GM21526 (cell line): ENCODE data around the gene GLDC.
A peak's percentile ranks its signal among the peaks of the same experiment; 100 is the strongest.
"Not testable (repeated sequence)": the region's sequence is repeated elsewhere in the genome, so short reads cannot be mapped to it uniquely, and the experiment has no call there.

Source experiments
- ATAC-seq: cut with Tn5 transposase; IDR thresholded peaks from one replicate; pipeline ENCODE4 v1.9.1; 2021; ENCODE audit warnings: moderate library complexity; ENCODE audit not compliant: unreplicated experiment, low FRiP score

Gene GLDC

DNA sequence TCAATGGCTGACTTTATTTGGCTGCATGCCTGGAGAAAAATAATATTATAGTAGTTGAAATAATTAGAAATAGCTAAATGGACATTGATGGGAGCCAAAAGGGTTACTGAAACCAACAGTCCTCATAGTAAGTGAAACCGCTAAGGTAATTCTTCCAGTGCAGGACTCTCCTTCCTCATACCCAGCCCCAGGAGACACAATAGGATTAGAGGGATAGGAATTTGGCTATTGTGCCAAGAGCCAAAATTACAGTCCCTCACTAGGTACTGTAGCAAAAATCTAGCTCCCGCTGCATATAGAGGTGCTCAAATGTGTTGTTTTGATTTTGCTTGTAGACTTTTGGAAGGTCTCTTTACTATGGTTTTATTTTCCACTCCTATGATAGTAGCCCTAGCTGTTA is 20.2 kb downstream of the GLDC start:
- ATAC-seq = no peak

DNA sequence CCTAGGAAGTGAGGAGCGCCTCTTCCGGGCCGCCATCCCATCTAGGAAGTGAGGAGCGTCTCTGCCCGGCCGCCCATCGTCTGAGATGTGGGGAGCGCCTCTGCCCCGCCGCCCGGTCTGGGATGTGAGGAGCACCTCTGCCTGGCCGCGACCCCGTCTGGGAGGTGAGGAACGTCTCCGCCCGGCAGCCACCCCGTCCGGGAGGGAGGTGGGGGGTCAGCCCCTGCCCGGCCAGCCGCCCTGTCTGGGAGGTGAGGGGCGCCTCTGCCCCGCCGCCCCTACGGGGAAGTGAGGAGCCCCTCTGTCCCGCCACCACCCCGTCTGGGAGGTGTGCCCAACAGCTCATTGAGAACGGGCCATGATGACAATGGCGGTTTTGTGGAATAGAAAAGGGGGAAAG is 22.7 kb downstream of the GLDC start:
- not testable (repeated sequence) for ATAC-seq

DNA sequence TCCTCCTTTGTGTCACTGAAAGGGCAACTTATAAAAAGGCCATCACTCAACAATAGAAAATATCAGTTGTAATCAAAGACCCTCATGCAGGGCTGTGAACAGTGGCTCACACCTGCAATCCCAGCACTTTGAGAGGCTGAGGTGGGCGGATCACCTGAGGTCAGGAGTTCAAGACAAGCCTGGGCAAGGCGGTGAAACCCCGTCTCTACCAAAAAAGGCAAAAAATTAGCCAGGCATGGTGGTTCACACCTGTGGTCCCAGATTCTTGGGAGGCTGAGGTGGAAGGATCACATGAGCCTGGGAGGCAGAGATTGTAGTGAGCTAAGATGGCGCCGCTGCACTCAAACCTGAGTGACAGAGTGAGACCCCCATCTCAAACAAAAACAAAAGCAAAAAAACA is 24.7 kb downstream of the GLDC start:
- no peak for ATAC-seq

DNA sequence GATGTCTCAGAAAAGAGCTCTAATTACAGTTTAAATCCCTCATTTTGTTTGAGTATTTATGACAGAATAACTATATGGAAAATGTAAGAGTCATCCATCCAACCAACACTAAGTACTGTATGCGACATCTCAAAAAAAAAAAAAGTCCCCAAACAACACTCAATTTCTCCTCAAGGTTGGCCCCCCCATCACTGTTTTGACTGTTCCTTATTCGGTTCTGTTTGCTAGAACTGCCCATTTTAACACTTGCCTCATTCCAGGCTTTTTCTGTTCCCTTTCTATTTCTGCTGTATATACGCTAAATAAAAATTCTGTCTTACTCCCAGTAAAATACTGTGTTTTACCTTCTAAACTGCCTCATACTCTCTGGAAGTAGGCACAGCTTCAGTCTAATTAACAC is 25.2 kb downstream of the GLDC start:
- no peak for ATAC-seq

DNA sequence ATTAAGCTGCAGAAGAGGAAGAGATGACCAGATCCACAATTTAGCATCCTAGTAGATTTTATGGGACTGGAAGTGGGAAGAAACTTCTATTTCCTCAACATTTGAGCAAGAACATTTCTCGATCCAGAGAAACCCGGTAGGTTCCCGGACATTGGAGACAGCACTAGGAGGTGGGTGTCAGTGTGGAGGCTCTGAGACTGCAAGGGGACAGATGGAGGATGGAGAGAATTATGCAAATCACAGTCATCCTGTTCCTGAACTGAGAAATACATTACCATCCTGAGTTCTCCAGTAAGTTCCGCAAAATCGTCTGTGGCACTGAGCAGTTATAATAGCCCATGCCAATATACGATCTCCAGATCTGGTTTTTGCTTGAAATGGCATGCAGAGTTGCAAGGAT is 25.6 kb downstream of the GLDC start:
- no peak for ATAC-seq

DNA sequence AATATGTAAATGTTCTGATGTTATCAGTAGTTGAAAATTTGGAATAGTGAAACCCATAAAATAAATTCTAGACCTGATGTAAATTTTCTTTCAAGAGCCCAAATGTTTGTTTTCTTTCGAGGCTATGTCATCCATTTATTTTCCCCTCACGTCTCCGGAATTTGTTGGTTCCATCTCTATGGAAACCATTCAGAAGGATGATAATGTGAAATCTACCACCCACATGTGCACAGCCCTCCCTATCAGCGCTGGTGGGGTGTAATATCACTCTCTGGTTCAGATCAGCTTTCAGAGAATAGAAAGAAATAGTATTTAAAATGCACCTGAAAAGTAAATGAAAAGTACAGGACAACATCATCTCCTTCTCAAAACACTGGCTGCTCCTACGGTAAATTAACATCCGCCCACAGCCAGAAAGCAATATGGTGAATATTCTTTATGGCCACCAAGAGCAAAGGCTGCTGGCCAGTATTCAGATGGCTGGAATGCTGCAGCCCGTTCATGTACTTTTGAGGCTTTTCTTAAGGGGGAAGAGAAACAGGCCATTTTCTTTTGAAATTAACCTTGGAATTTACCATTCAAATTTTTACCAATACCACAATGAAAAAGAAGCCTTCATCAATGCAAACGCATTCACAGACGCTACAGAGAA is 28.5 kb downstream of the GLDC start:
- no peak for ATAC-seq

DNA sequence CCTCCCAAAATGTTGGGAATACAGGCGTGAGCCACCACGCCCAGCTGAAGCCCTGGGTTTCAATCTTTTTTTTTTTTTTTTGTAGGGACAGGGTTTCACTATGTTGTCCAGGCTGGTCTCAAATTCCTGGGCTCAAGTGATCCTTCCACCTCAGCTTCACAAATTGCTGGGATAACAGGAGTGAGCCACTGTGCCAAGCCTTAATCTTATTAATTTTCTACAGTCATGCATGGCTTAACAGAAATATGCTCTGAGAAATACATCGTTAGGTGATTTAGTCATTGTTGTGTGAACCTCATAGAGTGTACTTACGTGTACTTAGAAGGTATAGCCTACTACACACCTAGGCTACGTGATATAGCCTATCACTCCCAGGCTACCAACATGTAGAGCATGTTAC is 31.0 kb downstream of the GLDC start:
- no peak for ATAC-seq

DNA sequence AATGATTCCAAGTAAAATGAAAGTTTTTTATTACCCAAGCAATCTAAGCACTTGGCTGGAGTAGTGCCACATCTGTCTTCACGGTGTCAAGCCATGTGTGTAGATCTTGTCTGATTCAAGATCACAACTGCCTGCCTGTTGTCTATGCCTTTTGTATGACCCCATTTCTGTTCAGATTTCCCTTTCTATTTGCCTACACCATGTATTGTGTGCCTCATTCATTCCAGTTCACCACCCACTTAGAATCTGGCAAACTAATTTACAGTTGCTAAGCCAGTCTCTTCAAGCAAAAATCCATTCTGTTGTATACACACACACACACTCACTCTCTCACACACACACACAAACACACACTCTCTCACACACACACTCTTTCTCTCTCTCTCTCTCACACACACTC is 33.7 kb downstream of the GLDC start:
- no peak for ATAC-seq

DNA sequence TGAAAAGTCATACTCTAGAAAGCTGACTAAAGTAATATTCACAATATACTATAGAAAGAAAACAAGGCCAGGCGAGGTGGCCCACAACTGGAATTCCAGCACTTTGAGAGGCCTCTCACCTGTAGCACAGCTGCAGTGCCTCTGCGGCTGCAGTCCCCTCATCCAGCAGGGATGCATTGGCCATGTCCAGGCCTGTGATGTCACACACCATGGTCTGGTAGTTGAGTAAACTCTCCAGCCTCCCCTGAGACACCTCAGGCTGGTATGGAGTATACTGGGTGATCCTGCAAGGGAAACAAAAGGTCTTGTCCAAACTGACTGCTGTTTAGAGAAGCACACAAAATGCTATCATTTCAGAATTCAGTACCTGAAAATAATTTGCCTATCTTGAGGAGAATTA is 35.5 kb downstream of the GLDC start:
- no peak for ATAC-seq

DNA sequence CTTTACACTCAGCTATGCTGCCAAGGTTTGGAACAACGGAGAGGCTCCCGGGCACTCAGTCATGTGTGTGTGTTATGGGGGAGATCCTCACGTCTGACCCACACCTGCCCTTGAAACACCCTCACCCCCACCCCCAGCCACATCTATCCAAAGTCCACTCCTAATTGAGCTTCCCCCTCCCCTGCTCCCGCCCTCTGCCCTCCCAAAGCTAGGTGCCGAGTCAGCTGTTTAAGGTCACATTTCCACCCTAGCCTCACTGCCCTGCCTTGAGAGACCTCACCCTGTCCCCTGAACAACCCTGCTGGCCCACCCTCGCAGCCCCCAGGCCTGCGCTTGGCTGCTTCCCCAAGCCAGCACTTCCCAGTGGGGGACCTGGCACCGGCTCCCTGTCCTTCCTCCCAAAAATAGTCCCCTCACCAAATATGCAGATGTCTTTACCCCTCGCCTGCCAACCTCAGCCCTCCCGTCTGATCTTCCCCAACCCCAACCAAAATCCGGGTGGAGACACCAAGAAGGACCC is 36.0 kb downstream of the GLDC start:
- ATAC-seq = no peak

DNA sequence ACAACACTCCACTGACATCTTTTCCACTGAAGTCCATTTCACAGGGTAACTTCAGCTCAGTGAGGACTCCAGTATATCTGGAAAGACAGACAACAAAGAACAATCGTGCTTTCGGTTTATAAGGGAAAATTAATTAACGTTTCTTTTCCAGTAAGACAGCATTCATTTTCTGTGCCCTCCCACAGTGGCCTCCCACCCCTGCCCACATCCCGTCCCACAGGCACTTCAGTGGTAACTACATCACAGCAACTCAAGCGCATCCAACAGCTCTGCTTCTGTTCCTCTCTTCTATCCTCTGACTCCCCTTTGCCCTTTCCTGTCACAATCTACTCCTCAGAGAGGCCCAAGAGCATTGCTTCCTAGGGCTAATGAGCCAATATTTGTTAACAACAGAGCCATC is 40.3 kb downstream of the GLDC start:
- peak; percentile 48 for ATAC-seq

DNA sequence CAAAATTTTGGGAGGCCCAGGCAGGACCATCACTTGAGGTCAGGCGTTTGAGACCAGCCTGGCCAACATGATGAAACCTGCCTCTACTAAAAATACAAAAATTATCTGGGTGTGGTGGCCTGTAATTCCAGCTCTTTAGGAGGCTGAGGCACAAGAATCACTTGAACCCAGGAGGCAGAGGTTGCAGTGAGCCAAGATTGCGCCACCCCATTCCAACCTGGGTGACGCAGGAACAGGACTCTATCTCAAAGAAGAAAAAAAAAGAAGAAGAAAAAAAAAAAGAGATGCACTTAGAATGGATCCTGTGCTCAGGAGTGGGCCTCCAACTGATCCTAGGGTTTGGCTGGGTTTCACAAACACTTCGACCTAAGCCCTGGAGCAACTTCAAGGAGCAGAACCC is 45.1 kb downstream of the GLDC start:
- no peak for ATAC-seq

DNA sequence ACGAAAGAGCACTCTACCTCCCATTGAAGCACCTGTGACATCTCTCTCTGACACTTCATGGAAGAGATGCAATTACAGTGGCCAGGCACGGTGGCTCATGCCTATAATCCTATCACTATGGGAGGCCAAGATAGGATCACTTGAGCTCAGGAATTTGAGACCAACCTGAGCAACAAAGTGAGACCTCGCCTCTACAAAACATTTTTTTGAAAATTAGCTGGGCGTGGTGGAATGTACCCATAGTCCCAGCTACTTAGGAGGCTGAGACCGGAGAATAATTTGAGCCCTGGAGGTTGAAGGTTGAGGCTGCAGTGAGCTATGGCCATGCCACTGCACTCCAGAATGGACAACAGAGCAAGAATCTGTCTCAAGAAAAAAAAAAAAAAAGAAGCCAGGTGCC is 45.5 kb downstream of the GLDC start:
- no peak for ATAC-seq

DNA sequence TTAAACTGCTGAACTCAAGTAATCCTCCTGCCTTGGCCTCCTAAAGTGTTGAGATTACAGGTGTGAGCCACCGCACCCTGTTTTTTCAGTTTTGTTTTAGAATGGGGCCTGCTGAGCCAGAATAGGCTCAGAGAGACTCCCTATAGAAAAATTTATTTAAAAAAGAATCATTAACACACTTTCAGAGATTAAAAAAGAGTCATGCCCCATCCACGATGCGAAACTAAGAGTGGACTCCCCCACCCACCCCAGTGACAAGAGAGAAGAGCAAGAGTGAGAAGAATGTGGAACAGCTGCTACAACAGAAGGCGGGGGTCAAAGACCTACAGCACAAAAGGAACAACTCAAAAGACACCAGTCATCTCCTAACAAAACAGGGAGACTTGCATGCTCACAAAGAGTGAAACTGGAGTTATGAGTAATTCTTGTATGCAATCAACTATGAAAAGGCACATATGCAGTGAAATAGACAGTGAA is 47.2 kb downstream of the GLDC start:
- peak; percentile 86 for ATAC-seq

DNA sequence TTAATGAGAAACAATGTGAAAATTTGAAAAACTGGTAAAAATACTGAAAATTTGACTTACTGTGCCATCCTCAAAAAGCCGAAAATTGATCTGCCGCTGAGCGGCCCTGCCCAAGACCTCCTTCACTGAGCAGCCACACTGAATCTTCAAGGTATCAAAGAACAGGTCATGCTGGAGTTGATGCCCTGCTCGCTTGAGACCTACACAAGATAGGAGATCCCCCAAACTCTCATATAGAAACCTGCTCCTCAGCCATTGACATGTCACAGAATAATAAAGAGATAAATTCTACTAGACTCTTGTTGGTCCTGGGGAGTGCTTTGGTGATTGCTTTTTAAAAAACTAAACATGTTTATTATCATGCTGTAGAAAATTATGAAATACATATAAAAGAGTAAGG is 52.7 kb downstream of the GLDC start:
- ATAC-seq = no peak

DNA sequence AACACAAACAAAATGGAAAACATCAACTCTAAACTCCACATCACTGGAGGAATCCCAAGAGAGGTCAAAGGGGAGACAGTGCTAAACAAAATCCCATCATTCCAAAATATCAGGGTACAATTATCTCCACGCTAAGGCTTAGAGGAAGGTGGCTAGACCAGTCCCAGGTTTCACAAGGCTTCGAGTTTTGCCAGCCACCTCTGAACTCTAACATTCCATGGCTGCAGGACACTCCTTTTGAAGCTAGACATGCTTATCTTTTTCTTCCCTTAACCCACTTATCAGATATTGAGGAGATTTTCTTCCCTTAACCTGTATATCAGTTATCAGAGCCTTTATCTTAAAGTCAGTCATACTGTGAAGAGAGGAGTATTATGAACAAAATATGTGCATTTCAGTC is 53.3 kb downstream of the GLDC start:
- ATAC-seq = no peak

DNA sequence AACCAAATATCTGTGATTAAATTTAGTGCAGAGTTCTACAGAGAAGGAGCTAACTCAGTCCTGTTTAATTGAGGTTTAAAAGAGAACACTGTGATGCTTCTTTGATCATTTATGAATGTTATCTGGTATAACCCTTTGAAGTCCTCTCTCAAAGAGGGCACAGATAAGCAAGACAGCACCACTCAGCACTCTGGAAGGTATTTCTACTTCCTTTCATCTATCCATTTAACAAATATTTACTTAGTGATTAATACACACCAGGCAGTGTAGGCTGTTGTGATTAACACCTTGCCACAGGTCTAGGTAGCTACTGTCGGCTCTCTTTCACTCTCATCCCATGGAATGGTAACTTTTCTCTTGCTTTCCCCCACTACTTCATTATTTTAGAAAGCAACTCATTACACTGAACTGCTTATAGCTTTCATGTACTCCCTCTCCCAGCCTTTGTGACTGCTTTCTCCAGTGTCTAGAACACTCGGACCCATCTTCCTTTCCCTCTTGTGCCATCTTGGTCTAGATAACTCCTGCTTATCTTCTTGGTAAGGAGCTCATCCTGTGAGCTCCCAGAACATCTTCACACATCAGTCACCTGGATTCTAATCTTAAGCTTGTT is 54.7 kb downstream of the GLDC start:
- no peak for ATAC-seq

DNA sequence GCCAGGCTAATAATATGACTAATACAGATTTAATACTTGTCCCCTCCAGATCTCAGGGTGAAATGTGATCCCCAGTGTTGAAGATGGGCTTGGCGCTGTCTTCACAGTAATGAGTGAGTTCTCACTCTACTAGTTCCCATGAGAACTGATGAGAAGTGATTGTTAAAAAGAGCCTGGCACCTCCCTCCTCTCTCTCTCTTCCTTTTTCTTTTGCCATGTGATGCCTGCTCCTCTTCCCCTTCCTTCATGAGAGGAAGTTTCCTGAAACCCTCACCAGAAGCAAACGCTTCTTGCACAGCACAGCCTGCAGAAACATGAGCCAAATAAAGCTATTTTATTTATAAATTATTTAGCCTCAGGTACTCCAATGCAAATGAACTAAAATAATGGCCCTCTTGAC is 55.2 kb downstream of the GLDC start:
- no peak for ATAC-seq

DNA sequence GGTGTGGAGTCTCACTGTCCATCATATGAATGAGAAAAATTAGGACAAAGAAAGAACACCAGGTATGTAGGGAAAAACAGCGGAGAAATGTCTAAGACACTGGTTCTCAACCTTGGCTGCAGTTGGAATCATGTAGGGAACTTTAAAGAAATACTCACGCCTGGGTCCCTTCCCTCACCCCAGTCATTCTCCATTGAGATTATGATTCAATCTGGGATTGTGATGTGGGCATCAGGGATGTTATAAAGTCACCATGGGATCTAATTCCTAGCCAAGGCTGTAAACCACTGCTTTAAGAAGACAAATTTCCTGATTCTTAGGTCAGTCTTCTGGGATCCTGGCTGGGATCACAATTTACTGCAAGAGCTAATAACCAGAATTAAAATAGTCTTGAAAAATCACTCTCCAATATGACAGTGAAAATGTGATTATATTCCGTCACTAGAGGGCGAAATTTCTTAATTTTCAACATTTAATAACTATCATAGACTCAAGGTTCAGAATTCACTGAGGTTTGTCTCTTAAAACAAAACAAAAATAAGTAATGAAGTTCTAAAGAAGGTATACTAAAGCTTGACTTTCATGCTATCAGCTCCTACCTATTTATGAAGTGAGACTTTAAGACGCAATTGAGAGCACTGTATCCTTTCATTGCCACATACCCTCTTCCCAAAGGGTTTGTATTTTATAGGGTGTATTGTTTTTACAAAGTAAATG is 60.5 kb downstream of the GLDC start:
- no peak for ATAC-seq

DNA sequence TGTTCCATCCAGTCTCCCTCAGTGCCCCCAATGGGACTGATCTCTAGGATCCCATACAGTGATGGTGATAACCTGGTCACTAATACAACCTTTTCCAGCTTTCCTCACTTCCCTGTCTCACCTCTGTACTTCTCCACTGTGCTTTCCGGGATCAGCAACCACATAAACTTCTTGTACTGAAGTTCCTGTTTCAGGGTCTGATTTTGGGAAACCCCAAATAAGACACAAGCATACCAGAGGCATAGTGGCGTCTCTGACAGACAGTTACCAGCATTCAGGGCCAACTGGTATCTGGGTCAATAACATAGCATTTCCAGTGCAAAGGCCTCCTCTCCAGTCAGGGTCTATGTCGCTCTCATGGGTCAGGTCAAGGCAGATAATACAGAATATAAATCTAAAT is 64.3 kb downstream of the GLDC start:
- ATAC-seq = no peak

DNA sequence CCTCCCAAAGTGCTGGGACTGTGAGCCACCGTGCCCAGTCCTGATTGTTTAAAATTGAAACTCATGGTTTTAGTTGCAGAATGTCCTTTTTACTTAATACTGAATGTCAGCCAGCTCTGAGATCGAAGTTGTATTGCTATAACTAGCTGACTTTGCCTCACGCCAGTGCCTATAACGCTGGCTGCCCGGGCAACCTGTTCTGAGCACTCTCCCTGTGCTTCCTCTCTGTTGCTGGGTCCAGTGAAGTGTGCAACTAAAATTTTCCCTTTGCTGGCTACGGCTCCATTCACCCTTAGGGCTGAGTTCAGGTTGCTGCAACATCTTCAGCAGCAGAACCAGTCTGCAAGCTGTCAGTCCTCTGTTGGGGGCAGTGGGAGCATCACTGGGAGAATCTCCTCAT is 65.9 kb downstream of the GLDC start:
- no peak for ATAC-seq

DNA sequence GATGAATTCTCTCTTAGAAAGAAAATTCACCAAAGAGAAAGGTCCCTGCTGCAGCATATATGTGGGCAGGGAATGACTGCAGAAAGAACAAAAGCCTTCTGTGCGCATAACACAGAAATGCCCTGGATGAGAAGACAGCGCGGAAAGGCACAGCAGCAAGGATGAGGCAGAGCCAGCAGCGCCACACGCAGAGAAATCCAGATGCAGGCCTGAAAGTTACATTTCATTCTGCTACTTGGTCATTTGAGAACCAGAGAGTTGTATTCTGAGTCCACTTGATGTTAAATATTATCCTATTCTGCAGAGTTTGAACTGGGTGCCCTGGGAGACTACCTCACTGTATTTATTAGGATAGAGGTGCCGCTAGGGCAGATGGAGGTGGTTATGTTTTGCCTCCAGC is 68.5 kb downstream of the GLDC start:
- ATAC-seq = no peak
